Heart left ventricle (tissue), 13 donors: ENCODE results near the gene CEBPA.

Source experiments
- POLR2A ChIP-seq, 2 donors: fragments of 450-650 bp; IDR thresholded peaks; one replicate each; pipeline ENCODE4 v1.6.1; 2017; ENCODE audit warnings: antibody characterized with exemption in 2 of 2, mild to moderate bottlenecking in 2 of 2, moderate library complexity in 2 of 2
- TF ChIP-seq, protein P1 (sequence below), 12 donors: fragments of 200-600 bp; sonication (generic) in 4 of 12; IDR thresholded peaks; one replicate each; pipeline versions ENCODE4 v1.5.0 to v1.8.0; 2018 to 2022; ENCODE audit warnings: antibody characterized with exemption in 12 of 12, mild to moderate bottlenecking in 5 of 12
- donor health status: ischemic (EF 13 %, LVEDD 7.1; RV severe dilation, severe dysfunction).
- donor health status: DM: no; HTN: yes; CAD: no.
- donor health status: DM: no; HTN: no; CAD: no.
- donor health status: ischemic (EF 25% LVEDD 6.9; RV normal size, moderate dysfunction).
- donor health status: ischemic (EF 25% LVEDD 5.7; RV mildly dilated, moderate dysfunction).
- donor health status: ischemic (EF 35%, LVEDD 5.7; RV mildly dilated, moderate dysfunction).
- donor health status: nonischemic (EF 11% LVEDD 7.7; RV severe dilation, severe dysfunction).
- donor health status: DM: yes; HTN: yes; CAD: no.
- donor health status: PGD.
- donor health status: ischemic (EF 29% LVEDD 5.4; RV normal size, mild dysfunction).
- donor health status: nonischemic (EF 23%, LVEDD 6.1; RV moderate dilation, normal function).

DNA sequence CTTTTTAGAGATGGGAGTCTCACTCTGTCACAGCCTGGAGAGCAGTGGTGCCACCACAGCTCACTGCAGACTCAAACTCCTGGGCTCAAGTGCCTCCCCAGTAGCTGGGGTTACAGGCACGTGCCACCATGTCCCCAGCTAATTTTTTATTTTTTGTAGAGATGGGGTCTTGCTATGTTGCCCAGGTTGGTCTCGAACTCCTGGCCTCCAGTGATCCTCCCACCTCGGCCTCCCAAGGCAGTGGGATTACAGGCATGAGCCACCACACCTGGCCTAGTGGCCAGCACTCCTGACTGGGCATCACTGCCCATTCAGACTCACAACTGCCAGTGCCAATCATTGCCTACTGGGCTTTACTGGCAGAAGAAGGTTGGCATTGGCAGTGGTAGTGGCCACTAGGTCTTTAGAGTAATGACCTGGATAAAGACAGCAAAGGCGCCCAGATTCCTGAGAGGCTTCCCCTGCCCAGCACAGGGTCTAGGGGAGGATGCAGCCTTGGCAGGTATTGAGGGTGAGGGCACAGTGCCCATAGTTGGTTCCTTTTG is 49.8 kb downstream of the CEBPA start:
- TF ChIP-seq, protein P1, sequence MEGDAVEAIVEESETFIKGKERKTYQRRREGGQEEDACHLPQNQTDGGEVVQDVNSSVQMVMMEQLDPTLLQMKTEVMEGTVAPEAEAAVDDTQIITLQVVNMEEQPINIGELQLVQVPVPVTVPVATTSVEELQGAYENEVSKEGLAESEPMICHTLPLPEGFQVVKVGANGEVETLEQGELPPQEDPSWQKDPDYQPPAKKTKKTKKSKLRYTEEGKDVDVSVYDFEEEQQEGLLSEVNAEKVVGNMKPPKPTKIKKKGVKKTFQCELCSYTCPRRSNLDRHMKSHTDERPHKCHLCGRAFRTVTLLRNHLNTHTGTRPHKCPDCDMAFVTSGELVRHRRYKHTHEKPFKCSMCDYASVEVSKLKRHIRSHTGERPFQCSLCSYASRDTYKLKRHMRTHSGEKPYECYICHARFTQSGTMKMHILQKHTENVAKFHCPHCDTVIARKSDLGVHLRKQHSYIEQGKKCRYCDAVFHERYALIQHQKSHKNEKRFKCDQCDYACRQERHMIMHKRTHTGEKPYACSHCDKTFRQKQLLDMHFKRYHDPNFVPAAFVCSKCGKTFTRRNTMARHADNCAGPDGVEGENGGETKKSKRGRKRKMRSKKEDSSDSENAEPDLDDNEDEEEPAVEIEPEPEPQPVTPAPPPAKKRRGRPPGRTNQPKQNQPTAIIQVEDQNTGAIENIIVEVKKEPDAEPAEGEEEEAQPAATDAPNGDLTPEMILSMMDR (IDR thresholded peaks at IDR 0.05) = no peak
- TF ChIP-seq POLR2A (IDR thresholded peaks at IDR 0.05) = no peak
